Naive thymus-derived CD8-positive, alpha-beta T cell (primary cell): ENCODE measurements around the gene CTSD. TPM values are rescaled to one million over a fixed set of nuclear protein-coding genes. Genes with fewer than 3 reads are reported as not detected.

ENCODE experiments used
- ATAC-seq, 2 donors: fragments of 150-1000 bp; cut with Tn5 transposase in 1 of 2; sonication (Bioruptor Pico), chemical (Tn5 transposase) in 1 of 2; 1 replicate in 1 of 2; 2 replicates in 1 of 2; pipeline ENCODE4 v1.10.0; 2021; ENCODE audit warnings: mild to moderate bottlenecking in 2 of 2, moderate library complexity in 2 of 2
- POLR2A ChIA-PET: fragments of 350-600 bp; sonication (Branson Sonifier 250); formaldehyde crosslinking; loops from one replicate; lab custom pipeline; 2021; ENCODE audit warnings: antibody characterized with exemption; lab: Charles Lee
- DNase-seq, 10 donors: peaks; one replicate each; pipeline versions ENCODE4 v3.0.0 to v3.0.0-alpha.2; 2020 to 2022
- H3K27ac Mint-ChIP-seq, 10 donors: one replicate each; pipeline ENCODE4 v1.8.0; 2020 to 2022; ENCODE audit warnings: mild to moderate bottlenecking in 10 of 10, mixed read lengths in 10 of 10, moderate library complexity in 4 of 10, inconsistent platforms in 1 of 10
- H3K27me3 Mint-ChIP-seq, 5 donors: one replicate each; pipeline ENCODE4 v1.8.0; 2021 to 2022; ENCODE audit warnings: mixed read lengths in 5 of 5
- H3K36me3 Mint-ChIP-seq, 3 donors: one replicate each; pipeline ENCODE4 v1.8.0; 2020 to 2022; ENCODE audit warnings: mixed read lengths in 3 of 3, mild to moderate bottlenecking in 2 of 3, inconsistent platforms in 1 of 3
- H3K4me1 Mint-ChIP-seq, 4 donors: one replicate each; pipeline ENCODE4 v1.8.0; 2021 to 2022; ENCODE audit warnings: mixed read lengths in 4 of 4
- H3K4me3 Mint-ChIP-seq, 10 donors: one replicate each; pipeline ENCODE4 v1.8.0; 2020 to 2022; ENCODE audit warnings: mild to moderate bottlenecking in 10 of 10, mixed read lengths in 10 of 10, moderate library complexity in 6 of 10, inconsistent platforms in 1 of 10
- H3K9me3 Mint-ChIP-seq, 9 donors: one replicate each; pipeline ENCODE4 v1.8.0; 2020 to 2022; ENCODE audit warnings: mixed read lengths in 9 of 9, mild to moderate bottlenecking in 3 of 9, inconsistent platforms in 1 of 9, moderate library complexity in 1 of 9
- polyA plus RNA-seq, 3 donors: library from polyadenylated mRNA; unstranded; fragments of 300-500 nt; fragmentation: Illumina TruSeq; gene quantifications; one replicate each; pipeline ENCODE4 v1.2.3, GENCODE V29; 2021
- total RNA-seq, 8 experiments: library from RNA in 2 of 8; stranded (reverse) in 2 of 8; gene quantifications; one replicate each; pipeline ENCODE4 v1.2.3 and lab custom pipeline; 2021 to 2026

CTSD gene
- total and polyA plus RNA-seq, 5 experiments from 2014 or later, result 134 to 203 (median 163) TPM

GRCh38 chr11:1757861-1758610, 5.7 kb downstream of the CTSD start:
- H3K36me3 Mint-ChIP-seq, result peaks cover 0 to 20% (median 13%) of the 10 kb centered on the region in 3 donors
- peak; percentile 65 to 77 for ATAC-seq

GRCh38 chr11:1756791-1757771, 6.6 kb downstream of the CTSD start:
- Mint-ChIP-seq H3K4me3 (peak overlapping the region; percentile 64 to 90 (median 82)), H3K36me3 (peaks cover 0 to 23% (median 13%) of the 10 kb centered on the region in 3 donors), H3K27me3 (no peaks in the 10 kb centered on the region), H3K4me1 (peaks cover 30 to 93% (median 78%) of the 10 kb centered on the region in 4 donors), H3K9me3 (no peaks in the 10 kb centered on the region), H3K27ac (peak overlapping the region; percentile 79 to 94 (median 89))
- POLR2A ChIA-PET, result interaction anchor here (0.5 to 2.1 kb wide), 13 partner anchors 8 to 1300 kb away, joined by 3 to 12 read pairs (median 5); partner anchors contain the start of genes CARS1 and LSP1
- ATAC-seq (peak; percentile 18 to 22), DNase-seq (peak in 1 of 10 donors; percentile 31)

More at GRCh38 chr11:1757861-1758610, 5.7 kb downstream of the CTSD start:
- H3K4me3 Mint-ChIP-seq, result peak overlapping the region; percentile 69 to 90 (median 82)
- H3K4me1 Mint-ChIP-seq, result peaks cover 33 to 92% (median 80%) of the 10 kb centered on the region in 4 donors
- H3K27ac Mint-ChIP-seq, result peak overlapping the region; percentile 79 to 94 (median 90)
- POLR2A ChIA-PET, result interaction anchor here (0.5 to 2.1 kb wide), 12 partner anchors 9 to 1230 kb away, joined by 3 to 12 read pairs (median 4); partner anchors contain the start of genes C11orf21, LSP1 and TSPAN32
- no peaks in the 10 kb centered on the region for H3K27me3 Mint-ChIP-seq
- H3K9me3 Mint-ChIP-seq, result no peaks in the 10 kb centered on the region
- peak in 8 of 10 donors; percentile 28 to 74 (median 54) for DNase-seq

- Mint-ChIP-seq H3K27ac (peak overlapping the region; percentile 67 to 91 (median 86)), H3K4me1 (peaks cover 25 to 86% (median 71%) of the 10 kb centered on the region in 4 donors), H3K36me3 (peaks cover 0 to 27% (median 13%) of the 10 kb centered on the region in 3 donors), H3K27me3 (peaks cover 0 to under 1% (median 0%) of the 10 kb centered on the region in 5 donors), H3K4me3 (peak overlapping the region; percentile 68 to 90 (median 80)), H3K9me3 (no peaks in the 10 kb centered on the region)
- peak in 1 of 10 donors; percentile 45 for DNase-seq
- POLR2A ChIA-PET, result interaction anchor here (0.9 to 1.5 kb wide), 6 partner anchors 9 to 101 kb away, joined by 3 to 5 read pairs (median 4); partner anchors contain the start of gene LSP1
- peak; percentile 29 to 34 for ATAC-seq
These were observed 7.8 kb downstream of the CTSD start for GRCh38 chr11:1755692-1756561.

- H3K4me3 Mint-ChIP-seq, result peak overlapping the region; percentile 68 to 90 (median 80)
- POLR2A ChIA-PET, result interaction anchor here (0.7 to 1.5 kb wide), 7 partner anchors 8 to 134 kb away, joined by 3 to 5 read pairs (median 4); partner anchors contain the start of gene LSP1
- peaks cover 0 to 6% (median 3%) of the 10 kb centered on the region in 5 donors for H3K27me3 Mint-ChIP-seq
- peaks cover 0 to 27% (median 13%) of the 10 kb centered on the region in 3 donors for H3K36me3 Mint-ChIP-seq
- no peaks in the 10 kb centered on the region for H3K9me3 Mint-ChIP-seq
- peaks cover 28 to 85% (median 72%) of the 10 kb centered on the region in 4 donors for H3K4me1 Mint-ChIP-seq
- ATAC-seq (no peak), DNase-seq (no peak)
- H3K27ac Mint-ChIP-seq, result peak overlapping the region; percentile 67 to 91 (median 86)
These were observed 8.4 kb downstream of the CTSD start for GRCh38 chr11:1755344-1755691.

- POLR2A ChIA-PET, result interaction anchor here (0.6 to 5.6 kb wide), 5 partner anchors 8 to 134 kb away, joined by 3 to 31 read pairs (median 4); partner anchors contain the start of gene CTSD
- H3K4me1 Mint-ChIP-seq, result peaks cover 33 to 85% (median 74%) of the 10 kb centered on the region in 4 donors
- H3K36me3 Mint-ChIP-seq, result peaks cover 0 to 31% (median 13%) of the 10 kb centered on the region in 3 donors
- ATAC-seq, result no peak
- peak overlapping the region in 5 of 10 donors; percentile 35 to 85 (median 77) for H3K27ac Mint-ChIP-seq
- peak overlapping the region in 6 of 10 donors; percentile 69 to 90 (median 84) for H3K4me3 Mint-ChIP-seq
- peak in 1 of 10 donors; percentile 43 for DNase-seq
- H3K9me3 Mint-ChIP-seq, result no peaks in the 10 kb centered on the region
- peaks cover 5 to 14% (median 11%) of the 10 kb centered on the region in 5 donors for H3K27me3 Mint-ChIP-seq
These were observed 9.2 kb downstream of the CTSD start for GRCh38 chr11:1754376-1755150.

- H3K9me3 Mint-ChIP-seq, result no peaks in the 10 kb centered on the region
- POLR2A ChIA-PET, result interaction anchor here (5.6 kb wide), 1 partner anchor 9 kb away, joined by 31 read pairs; the partner anchor contains the start of gene CTSD
- peak in 1 of 10 donors; percentile 44 for DNase-seq
- H3K27me3 Mint-ChIP-seq, result peaks cover 7 to 18% (median 13%) of the 10 kb centered on the region in 5 donors
- no peak for ATAC-seq
- H3K27ac Mint-ChIP-seq, result no peak overlapping the region
- peak overlapping the region in 1 of 10 donors; percentile 48 for H3K4me3 Mint-ChIP-seq
- H3K36me3 Mint-ChIP-seq, result peaks cover 0 to 31% (median 13%) of the 10 kb centered on the region in 3 donors
- peaks cover 34 to 82% (median 72%) of the 10 kb centered on the region in 4 donors for H3K4me1 Mint-ChIP-seq
These were observed 9.8 kb downstream of the CTSD start for GRCh38 chr11:1753929-1754305.

- Mint-ChIP-seq H3K4me3 (peak overlapping the region in 6 of 10 donors; percentile 12 to 69 (median 42)), H3K9me3 (no peaks in the 10 kb centered on the region), H3K27me3 (peaks cover 7 to 18% (median 13%) of the 10 kb centered on the region in 5 donors), H3K36me3 (peaks cover 0 to 31% (median 11%) of the 10 kb centered on the region in 3 donors), H3K4me1 (peaks cover 28 to 79% (median 67%) of the 10 kb centered on the region in 4 donors), H3K27ac (peak overlapping the region in 2 of 10 donors; percentile 74 to 78)
- POLR2A ChIA-PET, result interaction anchor here (1.2 to 5.6 kb wide), 2 partner anchors 9 to 99 kb away, joined by 3 to 31 read pairs; partner anchors contain the start of genes CTSD and LSP1
- no peak for ATAC-seq
- DNase-seq, result peak in 1 of 10 donors; percentile 57
These were observed 10.3 kb downstream of the CTSD start for GRCh38 chr11:1753229-1753928.

GRCh38 chr11:1752907-1753228, 10.9 kb downstream of the CTSD start:
- POLR2A ChIA-PET, result interaction anchor here (0.6 to 5.6 kb wide), 3 partner anchors 10 to 100 kb away, joined by 3 to 31 read pairs (median 3); partner anchors contain the start of genes CTSD and LSP1
- DNase-seq (no peak), ATAC-seq (no peak)
- peak overlapping the region in 2 of 10 donors; percentile 74 to 78 for H3K27ac Mint-ChIP-seq
- peaks cover 0 to 31% (median 10%) of the 10 kb centered on the region in 3 donors for H3K36me3 Mint-ChIP-seq
- no peaks in the 10 kb centered on the region for H3K9me3 Mint-ChIP-seq
- H3K4me1 Mint-ChIP-seq, result peaks cover 28 to 75% (median 66%) of the 10 kb centered on the region in 4 donors
- peak overlapping the region in 5 of 10 donors; percentile 22 to 69 (median 43) for H3K4me3 Mint-ChIP-seq
- peaks cover 7 to 18% (median 13%) of the 10 kb centered on the region in 5 donors for H3K27me3 Mint-ChIP-seq

- POLR2A ChIA-PET, result interaction anchor here (0.6 to 5.6 kb wide), 4 partner anchors 10 to 100 kb away, joined by 3 to 31 read pairs (median 3); partner anchors contain the start of genes CTSD and LSP1
- H3K36me3 Mint-ChIP-seq, result peaks cover 0 to 31% (median 10%) of the 10 kb centered on the region in 3 donors
- DNase-seq (peak in 1 of 10 donors; percentile 67), ATAC-seq (peak; percentile 31 to 33)
- H3K9me3 Mint-ChIP-seq, result no peaks in the 10 kb centered on the region
- peak overlapping the region in 1 of 10 donors; percentile 43 for H3K4me3 Mint-ChIP-seq
- H3K27ac Mint-ChIP-seq, result peak overlapping the region in 2 of 10 donors; percentile 34 to 59
- peaks cover 23 to 71% (median 60%) of the 10 kb centered on the region in 4 donors for H3K4me1 Mint-ChIP-seq
- H3K27me3 Mint-ChIP-seq, result peaks cover 7 to 18% (median 13%) of the 10 kb centered on the region in 5 donors
These were observed 11.5 kb downstream of the CTSD start for GRCh38 chr11:1751999-1752906.
